C4-2B (cell line): ENCODE results near the gene RASGRF2.

ENCODE experiments used
- CTCF ChIP-seq: fragments of 450-650 bp; conservative IDR thresholded peaks from 2 replicates; pipeline ENCODE4 v1.5.1; 2017; ENCODE audit warnings: mild to moderate bottlenecking
- ZFX ChIP-seq: fragments of 450-650 bp; IDR thresholded peaks from 2 replicates; pipeline ENCODE4 v1.6.1; 2017

DNA sequence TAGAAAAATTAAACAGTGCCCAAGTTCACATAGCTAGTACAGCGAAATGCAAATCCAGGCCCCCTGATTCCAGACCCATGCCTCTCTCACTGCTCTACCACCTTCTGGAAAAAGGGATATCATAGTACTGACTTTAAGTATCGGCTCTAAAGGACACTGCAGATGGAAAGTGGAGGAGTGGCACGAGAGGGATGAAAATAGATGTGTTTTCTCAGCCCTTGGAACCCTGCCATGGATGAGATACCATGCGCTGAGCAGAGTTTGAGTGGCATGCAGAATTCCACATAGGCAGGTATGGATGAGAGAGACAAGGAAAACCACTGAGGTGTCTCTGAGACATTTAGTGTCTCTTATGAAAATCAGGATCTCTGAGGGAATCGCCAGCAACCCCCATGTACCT lies 291.8 kb downstream of the RASGRF2 start:
- TF ChIP-seq CTCF (no peak), ZFX (no peak)
